GM12878 (cell line): ENCODE measurements around the gene SNX32. TPM values are rescaled to one million over a fixed set of nuclear protein-coding genes. Genes with fewer than 3 reads are reported as not detected.

ENCODE experiments used
- BCLAF1 ChIP-seq: fragments of 450-650 bp; IDR thresholded peaks from 2 replicates; pipeline ENCODE4 v1.6.1; 2017; ENCODE audit warnings: antibody characterized with exemption, mild to moderate bottlenecking, moderate library complexity
- CBFB ChIP-seq: IDR thresholded peaks from 2 replicates; pipeline ENCODE4 v1.6.1; 2016; ENCODE audit warnings: antibody characterized with exemption, low read depth
- CTCF ChIP-seq, 3 experiments: IDR thresholded peaks in 2 of 3; conservative IDR thresholded peaks in 1 of 3; 2 replicates each; pipeline ENCODE4 v1.5.1; 2011; ENCODE audit warnings: low read depth in 3 of 3, low read length in 3 of 3, mild to moderate bottlenecking in 3 of 3, control low read depth in 2 of 3, moderate library complexity in 2 of 3, inconsistent platforms in 1 of 3, mixed read lengths in 1 of 3; ENCODE audit not compliant: control insufficient read depth in 2 of 3, insufficient read depth in 1 of 3; ENCODE audit errors: extremely low read depth in 1 of 3
- EGR1 ChIP-seq, 2 experiments: IDR thresholded peaks; 1 replicate in 1 of 2; 2 replicates in 1 of 2; pipeline ENCODE4 v1.6.1; 2011 to 2012; ENCODE audit warnings: low read depth in 2 of 2, low read length in 2 of 2, borderline replicate concordance in 1 of 2, mild to moderate bottlenecking in 1 of 2, moderate library complexity in 1 of 2
- IRF4 ChIP-seq: IDR thresholded peaks from 2 replicates; pipeline ENCODE4 v1.6.1; 2011; ENCODE audit warnings: low read depth, low read length
- JUND ChIP-seq: IDR thresholded peaks from 2 replicates; pipeline ENCODE4 v1.6.1; 2012; ENCODE audit warnings: low read depth, mild to moderate bottlenecking, low read length, improper control_type of control experiment, moderate library complexity
- SIN3A ChIP-seq: IDR thresholded peaks from 2 replicates; pipeline ENCODE4 v1.6.1; 2012; ENCODE audit warnings: low read depth, low read length, improper control_type of control experiment
- STAT3 ChIP-seq: IDR thresholded peaks from 2 replicates; pipeline ENCODE4 v1.6.1; 2011; ENCODE audit warnings: low read depth, low read length, improper control_type of control experiment
- SUPT20H ChIP-seq: IDR thresholded peaks from 2 replicates; pipeline ENCODE4 v1.6.1; 2011; ENCODE audit warnings: low read depth, mild to moderate bottlenecking, low read length, moderate library complexity, borderline replicate concordance; ENCODE audit not compliant: control insufficient read depth
- ZBTB11 ChIP-seq: fragments of 450-650 bp; formaldehyde crosslinking; IDR thresholded peaks from 2 replicates; pipeline ENCODE4 v1.5.0; 2022; ENCODE audit warnings: mild to moderate bottlenecking, missing genetic modification characterization
- ZBTB40 ChIP-seq: fragments of 450-650 bp; IDR thresholded peaks from 2 replicates; pipeline ENCODE4 v1.6.1; 2016; ENCODE audit warnings: mild to moderate bottlenecking, moderate library complexity, borderline replicate concordance
- ZNF207 ChIP-seq: fragments of 450-650 bp; IDR thresholded peaks from 2 replicates; pipeline ENCODE4 v1.6.1; 2014; ENCODE audit warnings: antibody characterized with exemption, mild to moderate bottlenecking, borderline replicate concordance
- polyA plus RNA-seq, 11 experiments: library from polyadenylated mRNA; depleted of rRNA in 4 of 11; unstranded in 6 of 11; stranded (reverse) in 5 of 11; fragments of >200 nt; fragmentation: Nextera tagmentation in 4 of 11; fragmentation: Illumina TruSeq in 1 of 11; extraction: Ambion mirVana in 4 of 11; extraction: Trizol in 1 of 11; gene quantifications; 1 replicate in 1 of 11; 2 replicates in 10 of 11; pipeline versions ENCODE4 v1.2.1 to v1.2.3, GENCODE V29; 2011 to 2016; ENCODE audit warnings: inconsistent platforms in 2 of 11, missing spikeins in 2 of 11, low read depth in 1 of 11
- total RNA-seq, 4 experiments: library from RNA; depleted of rRNA in 3 of 4; stranded (reverse); fragments of >200 nt in 3 of 4; fragmentation: Illumina TruSeq in 1 of 4; extraction: Trizol in 1 of 4; gene quantifications; 2 replicates each; pipeline versions ENCODE4 v1.2.1 to v1.2.3, GENCODE V29; 2013 to 2021

Gene SNX32
- total and polyA plus RNA-seq, 10 of the 15 experiments (the other 5 are each of a cell fraction or from before 2014, with no cell fraction given): 0.04 to 1.5 (median 0.11) TPM; not detected in 1

- TF ChIP-seq BCLAF1: no peak
- TF ChIP-seq ZBTB40: peak; percentile 92
- no peak for TF ChIP-seq SUPT20H
- TF ChIP-seq ZBTB11 (CRISPR knock-in tag): peak; percentile 57
- no peak for TF ChIP-seq JUND
- peak; percentile 83 for TF ChIP-seq SIN3A
- TF ChIP-seq CBFB: peak; percentile 27; the same call in 1 of the 2 replicates
- TF ChIP-seq STAT3: no peak
- peak in 1 of 2 experiments; percentile 46; a peak in 1 of 3 replicates for TF ChIP-seq EGR1 (IDR thresholded peaks at IDR 0.05; ENCODE audit: borderline replicate concordance in 1 of 2, low read depth in 2 of 2, low read length in 2 of 2)
- TF ChIP-seq CTCF (IDR thresholded peaks at IDR 0.05 in 2 of 3, conservative IDR thresholded peaks at IDR 0.05 in 1 of 3; ENCODE audit: control insufficient read depth in 2 of 3, extremely low read depth in 1 of 3, insufficient read depth in 1 of 3, low read depth in 3 of 3, low read length in 3 of 3): peak; percentile 78 to 84 (median 80)
- peak; percentile 62; the same call in 1 of the 2 replicates for TF ChIP-seq ZNF207
- TF ChIP-seq IRF4: no peak
Measured at GRCh38 chr11:65888163-65888814, 54.5 kb downstream of the SNX32 start, which contains the start of gene FIBP (continued).
